ENCODE data around the gene FAM13A.

Gene FAM13A

DNA sequence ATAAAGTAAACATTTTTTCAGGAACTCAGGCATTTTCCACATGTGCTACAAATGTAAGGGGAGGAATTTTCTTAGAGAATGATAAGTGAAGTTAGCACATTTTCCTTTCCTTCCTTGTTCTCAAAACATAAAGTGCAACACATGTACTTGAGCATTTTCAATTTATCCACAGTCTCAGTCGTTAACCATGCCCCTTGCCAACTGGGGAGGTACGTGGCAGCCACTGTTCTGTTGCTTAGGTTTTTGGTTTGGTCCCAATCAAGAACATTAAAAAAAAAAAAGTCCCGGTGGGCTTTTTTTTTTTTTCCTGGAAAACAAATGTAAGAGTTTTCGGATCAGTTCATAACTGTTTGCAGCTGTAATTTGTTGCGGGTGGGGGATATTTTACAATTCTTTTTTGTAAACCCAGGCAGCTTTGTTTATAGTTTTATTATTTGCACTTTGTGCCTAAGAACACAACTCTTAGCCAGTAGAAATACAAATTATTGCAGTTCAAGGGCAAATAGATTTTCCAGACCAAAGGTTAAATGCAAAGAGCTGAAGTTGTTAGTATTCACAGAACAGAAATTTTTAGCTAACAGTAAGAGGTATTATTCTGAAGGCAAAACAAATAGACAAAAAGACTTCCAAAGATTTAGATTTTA, 247.3 kb downstream of the FAM13A start:
- DNase-seq (ENCODE audit: low read depth) = no peak

DNA sequence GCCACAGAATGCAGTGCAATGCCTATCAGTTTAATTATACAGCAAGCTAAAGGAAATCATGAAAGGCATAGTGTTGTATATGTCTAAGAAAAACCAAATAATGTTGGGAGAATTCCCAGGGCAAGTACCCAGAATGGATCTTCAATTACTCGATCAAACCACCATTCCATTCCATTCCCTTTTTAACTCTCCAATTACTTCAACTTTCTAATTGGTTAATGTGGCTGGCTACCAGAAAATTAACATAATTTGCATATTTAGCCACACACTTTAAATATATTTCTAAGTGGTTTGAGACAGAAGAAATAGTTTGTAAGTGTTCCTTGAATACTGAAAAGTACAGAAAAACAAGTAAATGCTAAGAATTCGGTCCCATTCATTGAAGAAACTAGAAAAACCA, 247.9 kb downstream of the FAM13A start:
- DNase-seq (ENCODE audit: low read depth) = no peak

DNA sequence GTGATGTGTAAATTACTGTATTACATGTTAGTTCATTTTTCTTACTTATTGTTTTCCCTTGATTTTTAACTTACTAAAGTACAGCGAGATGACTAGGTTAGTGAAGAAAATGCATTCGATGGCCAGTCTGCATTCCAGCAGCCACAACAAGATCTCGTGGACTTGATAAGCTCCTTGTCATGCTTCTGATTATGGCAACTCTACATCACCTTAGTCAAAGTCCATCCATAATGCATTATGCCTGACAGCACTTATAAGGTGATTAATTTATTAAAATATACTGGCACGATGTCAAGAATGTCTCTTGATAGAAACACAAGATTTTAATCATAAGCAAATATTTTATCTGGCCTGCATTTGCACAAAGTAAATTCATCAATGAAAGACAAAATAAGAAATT, 249.5 kb downstream of the FAM13A start:
- DNase-seq (ENCODE audit: low read depth) = no peak

DNA sequence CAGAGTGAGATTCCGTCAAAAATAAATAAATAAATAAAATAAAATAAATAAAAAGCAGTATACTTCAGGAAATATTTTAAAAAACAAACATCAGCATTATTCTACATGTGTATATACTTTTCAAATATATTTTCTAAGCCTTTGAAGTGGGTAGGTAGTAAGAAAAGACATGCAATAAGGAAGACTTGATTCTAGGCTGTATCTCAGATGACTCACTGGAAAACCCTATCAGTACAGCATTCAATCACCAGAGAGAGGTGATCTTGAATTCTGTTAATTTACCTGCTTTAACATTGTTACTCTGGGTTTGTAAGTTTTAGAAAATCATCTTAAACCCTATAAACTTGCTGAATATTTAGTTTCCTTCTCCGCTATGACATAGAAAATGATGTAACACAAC, 252.8 kb downstream of the FAM13A start:
- no peak for DNase-seq (ENCODE audit: low read depth)

DNA sequence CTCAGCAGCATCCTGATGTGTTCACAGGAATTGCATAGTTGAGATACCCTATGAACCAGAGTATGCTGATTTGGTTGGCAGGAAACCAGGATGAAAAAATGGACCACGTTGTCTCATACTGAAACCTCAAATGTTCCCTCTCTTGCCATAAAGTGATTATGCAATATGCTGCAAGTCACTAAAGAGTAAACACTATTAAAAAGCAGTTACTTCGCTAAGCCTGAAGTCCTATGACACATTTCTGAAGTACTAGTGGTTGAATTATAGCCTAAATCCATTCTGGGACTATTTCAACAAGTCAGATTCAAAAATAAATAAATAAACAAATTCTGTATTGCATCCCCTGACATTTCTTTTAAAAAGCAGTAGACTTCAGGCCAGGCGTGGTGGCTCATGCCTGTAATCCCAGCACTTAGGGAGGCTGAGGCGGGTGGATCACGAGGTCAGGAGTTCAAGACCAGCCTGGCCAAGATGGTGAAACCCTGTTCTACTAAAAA, 253.3 kb downstream of the FAM13A start:
- DNase-seq (ENCODE audit: low read depth) = no peak

DNA sequence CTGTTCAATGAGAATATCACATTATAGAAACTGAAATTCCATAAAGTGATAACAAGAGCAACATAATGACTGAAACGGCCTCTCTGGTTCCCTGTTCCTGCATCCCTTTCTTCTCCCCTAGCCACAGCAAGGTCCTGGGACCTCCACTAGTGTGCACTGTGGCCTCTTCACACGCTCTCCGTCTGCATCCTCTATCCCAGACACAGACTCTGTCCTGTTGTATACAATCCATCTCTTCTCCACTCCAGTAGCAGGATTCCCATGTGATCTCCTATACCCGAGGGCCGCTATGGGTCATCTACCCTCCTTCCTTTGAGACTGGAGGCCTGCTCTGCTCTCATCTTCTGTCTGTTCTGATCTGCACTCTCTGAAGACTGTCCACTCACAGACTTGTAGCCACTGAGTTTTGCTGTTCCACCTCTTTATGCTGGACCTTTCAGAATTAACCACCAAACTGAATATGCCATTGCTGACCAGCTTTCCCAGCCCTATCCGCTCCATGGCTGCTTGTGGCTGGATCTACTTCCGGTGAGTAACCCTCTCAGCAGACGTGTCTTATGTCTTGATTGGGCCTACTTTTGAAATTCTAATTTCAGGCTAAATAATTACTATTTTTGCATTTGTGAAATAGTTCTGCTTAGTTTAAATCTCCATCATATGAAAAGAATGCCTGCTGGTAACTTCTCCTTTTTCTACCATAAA, 254.2 kb downstream of the FAM13A start:
- DNase-seq (ENCODE audit: low read depth) = no peak

DNA sequence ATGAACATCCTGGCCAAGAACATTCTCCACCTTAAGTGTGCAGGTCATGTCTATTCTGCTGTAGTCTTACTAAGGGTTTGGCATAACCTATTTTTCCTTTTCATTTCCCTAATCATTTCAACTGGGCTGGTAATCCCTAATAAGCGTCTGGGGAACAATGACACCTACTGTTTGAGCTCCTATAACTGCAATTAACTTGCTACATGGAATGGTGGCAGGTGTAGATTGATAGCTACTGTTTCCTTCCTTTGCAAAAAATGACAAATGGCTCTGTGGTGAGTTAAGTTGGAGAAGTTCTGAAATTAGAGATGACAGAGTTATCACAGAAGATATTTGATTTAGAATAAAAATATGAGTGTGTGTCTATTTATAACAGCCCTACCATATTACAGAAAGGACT, 254.8 kb downstream of the FAM13A start:
- no peak for DNase-seq (ENCODE audit: low read depth)

DNA sequence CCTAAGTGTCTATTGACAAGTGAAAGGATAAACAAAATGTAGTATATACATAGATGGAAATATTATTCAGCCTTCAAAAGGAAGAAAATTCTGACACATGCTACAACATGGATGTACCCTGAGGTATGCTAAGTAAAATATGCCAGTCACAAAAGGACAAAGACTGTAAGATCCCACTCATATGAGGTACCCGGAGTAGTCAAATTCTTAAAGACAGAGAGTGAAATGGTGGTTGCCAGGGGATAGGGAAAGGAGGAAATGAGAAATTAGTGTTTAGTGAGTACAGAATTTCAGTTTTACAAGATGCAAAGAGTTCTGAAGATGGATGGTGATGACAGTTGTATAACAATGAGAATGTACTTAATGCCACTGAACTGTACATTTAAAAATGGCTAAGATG, 257.1 kb downstream of the FAM13A start:
- no peak for DNase-seq (ENCODE audit: low read depth)

DNA sequence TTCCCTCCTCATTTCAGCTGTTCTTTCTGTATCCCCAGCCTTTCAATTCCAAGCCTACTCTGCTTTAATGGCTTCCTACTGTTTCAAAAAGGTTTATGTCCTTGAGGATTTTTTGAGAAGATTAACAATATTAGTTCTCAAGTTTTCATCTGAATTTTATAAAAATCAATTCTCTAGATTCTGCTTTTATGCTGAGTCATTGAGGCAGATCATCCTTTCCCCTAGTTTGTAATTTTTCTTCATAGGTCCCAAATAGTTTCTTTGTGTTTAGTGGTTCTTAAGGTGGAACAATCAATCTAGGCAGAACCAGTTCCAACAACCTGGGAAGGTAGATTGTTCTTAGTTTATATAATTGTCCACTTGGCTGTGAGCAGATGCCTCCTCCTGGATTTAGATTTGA, 259.3 kb downstream of the FAM13A start:
- DNase-seq (ENCODE audit: low read depth) = no peak

DNA sequence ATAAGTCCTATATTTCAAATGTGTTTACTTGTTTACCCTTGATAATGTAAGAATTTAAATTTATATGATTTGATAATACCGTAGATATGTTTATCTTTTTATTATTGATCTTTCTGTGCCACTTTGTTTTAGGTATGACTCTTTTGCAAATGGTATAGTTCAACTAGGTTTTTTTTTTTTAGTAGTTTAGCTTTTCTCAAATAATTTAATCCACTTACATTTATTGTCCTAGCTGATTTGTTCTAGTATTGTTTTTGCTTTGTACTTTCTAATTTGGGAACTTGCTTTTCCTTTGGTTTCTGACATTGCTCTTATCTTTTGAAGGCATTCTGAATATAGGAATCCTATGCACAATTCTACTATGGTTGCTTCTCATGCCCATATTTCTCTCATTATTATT, 260.4 kb downstream of the FAM13A start:
- DNase-seq (ENCODE audit: low read depth) = no peak

DNA sequence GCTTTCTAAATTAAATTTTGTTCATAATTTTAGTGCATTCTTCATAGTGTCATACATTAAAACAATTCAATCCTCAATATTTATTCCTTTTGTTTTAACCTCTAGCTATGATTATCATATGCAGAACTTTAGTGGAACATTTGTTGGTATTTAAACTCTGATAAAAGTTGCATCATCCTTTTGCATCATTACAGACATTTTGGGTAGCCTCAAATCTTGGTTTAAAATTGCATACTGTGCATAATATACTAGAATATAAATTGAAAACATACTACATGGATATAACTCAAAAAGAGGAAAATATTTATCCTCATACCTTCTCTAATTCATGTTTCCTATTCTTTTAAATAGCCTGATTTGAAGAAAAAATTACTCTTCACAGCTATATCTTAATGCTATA, 262.0 kb downstream of the FAM13A start:
- no peak for DNase-seq (ENCODE audit: low read depth)

DNA sequence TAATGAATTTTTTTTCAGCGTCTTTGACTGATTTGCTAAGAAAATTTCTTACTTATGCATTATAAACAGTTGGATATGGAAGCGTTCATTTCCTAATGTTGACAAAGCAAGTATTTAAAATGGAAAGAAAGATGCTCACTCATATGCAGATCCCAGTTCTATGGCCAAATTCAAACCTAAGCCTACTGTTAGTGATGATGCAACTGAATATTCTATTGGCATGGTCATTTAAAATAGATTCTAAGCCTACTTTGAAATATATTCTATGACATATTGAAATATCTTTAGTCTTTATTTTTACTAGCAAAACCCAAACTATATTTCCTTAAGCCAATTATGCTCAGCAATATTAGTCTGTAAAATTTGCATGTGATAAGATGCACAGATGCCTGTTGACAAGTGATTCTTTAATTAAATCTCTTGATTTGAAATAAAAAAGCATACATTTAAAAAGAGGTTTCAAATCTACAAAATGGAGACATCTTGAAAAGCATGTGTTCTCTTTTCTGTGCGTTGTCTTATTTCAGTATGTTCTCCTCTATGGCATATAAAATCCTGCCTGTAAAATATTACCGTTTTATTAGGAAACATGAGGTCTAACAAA, 262.8 kb downstream of the FAM13A start:
- DNase-seq (ENCODE audit: low read depth) = no peak

DNA sequence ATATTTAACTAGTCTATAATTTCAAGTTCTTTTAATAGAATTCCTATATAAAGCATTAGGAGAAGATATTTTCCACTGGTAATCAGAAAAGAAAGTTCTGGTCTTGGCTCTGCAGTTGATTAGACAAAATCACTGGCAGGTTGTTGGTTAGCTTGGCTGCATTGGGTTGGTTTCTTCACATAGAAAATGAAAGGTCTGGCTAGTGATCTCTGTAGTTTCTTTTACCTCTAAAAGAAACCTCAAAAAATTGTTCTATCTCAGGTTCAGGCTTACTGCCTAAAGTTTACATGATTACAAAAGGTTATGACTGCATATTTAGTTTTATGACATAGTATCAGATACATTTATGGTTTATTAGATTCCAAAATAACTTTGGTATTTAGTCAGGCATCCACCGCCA, 263.5 kb downstream of the FAM13A start:
- no peak for DNase-seq (ENCODE audit: low read depth)

DNA sequence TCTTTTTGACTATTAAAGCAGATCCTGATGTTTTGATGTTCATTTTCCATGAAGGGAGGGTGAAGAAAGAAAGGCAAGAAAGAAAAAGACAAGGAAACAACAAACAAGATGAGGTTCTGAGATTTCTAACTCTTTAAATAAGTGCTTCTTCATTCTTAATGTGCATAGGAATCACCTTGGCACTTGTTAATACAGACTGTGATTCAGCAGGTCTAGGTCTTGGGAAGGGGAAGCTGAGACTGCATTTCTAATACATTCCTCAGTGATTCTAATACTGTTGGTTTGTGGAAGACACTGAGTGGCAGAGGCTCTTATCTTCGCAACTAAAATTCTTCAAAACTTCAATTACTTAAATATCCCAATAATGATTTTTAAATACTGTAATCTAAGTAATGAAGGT, 264.2 kb downstream of the FAM13A start:
- DNase-seq (ENCODE audit: low read depth) = no peak

DNA sequence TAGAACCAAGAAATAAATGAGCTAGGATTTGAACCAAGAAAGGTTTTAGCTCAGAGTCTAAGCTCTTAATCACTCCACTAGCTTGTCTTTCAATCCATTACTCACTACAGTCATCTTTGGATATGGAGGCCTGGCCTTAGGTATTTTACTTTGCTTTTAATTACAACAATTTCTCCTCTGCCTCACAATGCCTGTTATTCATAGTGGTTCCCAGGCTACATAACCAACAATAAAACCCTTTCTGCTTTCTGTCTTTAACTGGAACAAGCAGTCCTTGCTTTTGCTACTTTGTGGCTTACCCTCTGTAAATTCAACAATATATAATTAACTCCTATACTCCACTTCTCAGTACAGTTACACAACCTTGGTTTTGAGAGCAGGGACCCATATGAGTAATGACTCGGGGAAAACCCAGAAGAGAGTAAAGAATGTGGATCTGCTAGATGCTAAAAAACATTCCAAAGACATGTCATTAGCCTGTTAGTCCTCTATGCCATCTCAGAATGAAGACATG, 264.7 kb downstream of the FAM13A start:
- DNase-seq (ENCODE audit: low read depth) = no peak

DNA sequence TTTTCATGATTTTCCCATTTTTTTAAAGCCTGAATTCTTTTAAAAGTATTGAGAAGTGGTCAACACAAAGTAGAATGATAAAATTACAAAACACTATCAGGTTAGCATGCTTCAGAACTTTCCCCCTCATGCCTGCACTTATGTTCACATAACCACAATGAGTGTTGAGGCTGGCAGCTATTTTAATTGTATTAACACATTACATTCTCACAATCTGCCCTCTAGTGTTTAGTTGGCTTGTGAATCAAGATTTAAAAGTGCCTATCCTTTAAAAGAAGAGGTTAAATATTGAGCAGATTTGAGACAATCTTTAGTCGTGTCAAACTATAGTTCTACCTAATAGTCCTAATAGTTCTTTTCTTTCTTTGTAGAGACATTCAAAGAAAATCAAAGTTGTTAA, 265.7 kb downstream of the FAM13A start:
- no peak for DNase-seq (ENCODE audit: low read depth)

DNA sequence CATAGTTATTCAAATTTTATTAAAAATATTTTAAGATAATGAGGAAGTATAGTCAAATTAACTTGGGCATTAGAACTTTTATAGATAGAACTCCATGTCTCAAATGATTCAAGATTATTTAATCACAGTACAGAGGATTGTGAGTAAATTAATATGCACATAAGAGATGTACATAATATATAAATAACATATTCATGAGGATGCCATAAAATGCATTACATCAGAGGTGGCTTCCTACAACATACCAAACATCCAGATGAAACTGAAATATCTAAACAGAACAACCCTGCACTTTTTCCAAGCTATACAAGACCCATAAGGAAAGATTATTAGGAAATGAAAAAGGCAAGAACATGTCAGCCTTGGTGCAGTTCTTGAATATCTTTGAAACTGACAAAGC, 268.1 kb downstream of the FAM13A start:
- DNase-seq (ENCODE audit: low read depth) = no peak

DNA sequence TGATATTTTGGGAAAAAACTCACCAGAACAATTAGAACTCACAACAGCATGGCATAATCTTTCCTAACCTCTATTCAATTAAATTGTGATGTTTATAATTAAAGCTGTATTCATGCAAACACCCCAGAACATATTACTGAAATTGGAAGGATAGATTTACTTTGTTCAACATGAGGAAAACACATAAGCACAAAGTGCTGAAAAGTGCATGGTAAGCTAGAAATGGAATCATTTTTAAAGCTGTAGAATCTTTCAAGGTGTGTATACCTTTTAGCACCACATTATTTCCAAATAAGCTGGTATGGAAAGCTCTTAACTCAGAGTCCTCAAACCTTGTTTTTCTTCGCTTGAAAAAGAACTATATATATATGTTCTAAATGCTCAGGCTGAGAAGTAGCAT, 268.6 kb downstream of the FAM13A start:
- DNase-seq (ENCODE audit: low read depth) = no peak

DNA sequence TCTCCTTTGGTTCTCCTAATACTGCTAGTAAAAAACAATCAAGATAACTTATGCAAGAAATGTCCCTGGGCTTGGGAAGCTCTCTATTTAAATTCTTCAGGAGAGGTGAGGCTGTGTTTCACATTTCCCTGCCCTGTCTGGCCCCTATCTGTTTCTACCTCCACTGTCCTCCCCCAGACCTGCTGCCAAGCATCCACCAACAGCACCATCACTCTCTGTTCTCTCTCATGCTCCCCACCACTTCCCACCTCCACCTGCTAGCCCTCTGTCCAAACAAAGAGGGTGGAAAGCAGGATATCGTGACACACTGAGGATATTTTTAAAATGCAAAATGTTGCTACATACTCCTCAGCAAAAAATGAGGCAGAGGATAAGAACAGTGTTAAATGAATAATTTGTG, 271.0 kb downstream of the FAM13A start:
- DNase-seq (ENCODE audit: low read depth) = no peak

DNA sequence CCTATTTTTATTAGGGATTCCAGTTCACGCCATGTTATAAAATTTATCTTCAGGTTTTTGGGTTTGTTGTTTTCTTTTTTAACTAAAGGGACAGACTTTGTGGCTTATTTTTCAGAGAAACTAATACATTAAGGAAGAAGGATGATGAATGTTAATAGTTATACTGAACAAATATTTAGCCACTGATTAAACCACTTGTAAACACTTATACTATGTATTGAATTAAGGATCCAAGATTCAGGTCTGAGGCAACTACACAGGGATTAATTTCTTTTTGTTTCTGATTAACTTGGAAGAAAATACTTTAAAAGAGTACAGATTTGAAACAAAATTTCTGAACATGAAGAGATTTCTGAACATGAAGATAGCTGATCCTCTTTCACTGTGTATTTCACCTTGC, 276.6 kb downstream of the FAM13A start:
- DNase-seq (ENCODE audit: low read depth) = no peak

DNA sequence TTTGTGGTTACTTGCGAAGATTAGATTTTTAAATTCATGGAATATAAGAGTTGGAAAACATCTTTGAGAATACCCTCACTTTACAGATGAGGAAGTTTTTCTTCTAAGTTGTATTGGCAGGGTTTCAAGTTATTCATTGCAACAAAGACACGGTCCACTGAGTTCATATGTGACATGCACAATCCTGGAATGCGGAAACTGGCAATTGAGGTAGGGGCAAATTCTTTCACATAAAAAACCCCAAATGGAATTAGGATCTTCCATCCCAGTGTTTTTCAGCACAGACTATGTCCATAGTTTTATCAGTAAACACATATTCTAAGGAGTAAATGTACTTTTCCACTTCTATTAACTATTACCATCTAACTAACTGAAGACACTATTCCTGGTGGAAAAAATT, 277.6 kb downstream of the FAM13A start:
- DNase-seq (ENCODE audit: low read depth) = no peak

DNA sequence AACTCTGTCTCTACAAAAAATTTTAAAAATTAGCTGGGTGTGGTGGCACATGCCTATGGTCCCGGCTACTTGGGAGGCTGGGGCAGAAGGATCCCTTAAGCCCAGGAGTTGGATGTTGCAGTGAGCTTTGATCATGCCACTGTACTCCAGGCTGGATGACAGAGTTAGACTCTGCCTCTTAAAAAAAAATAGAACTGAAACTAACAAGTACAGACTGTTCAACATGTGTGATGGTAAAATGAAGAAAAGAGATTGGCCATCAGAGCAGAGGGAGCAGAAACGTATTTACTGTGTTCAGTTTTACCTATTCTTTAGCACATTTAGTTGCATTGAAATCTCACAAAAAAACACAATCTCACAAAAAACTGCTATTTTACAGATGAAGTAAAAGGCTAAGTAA, 281.5 kb downstream of the FAM13A start:
- DNase-seq (ENCODE audit: low read depth) = no peak

DNA sequence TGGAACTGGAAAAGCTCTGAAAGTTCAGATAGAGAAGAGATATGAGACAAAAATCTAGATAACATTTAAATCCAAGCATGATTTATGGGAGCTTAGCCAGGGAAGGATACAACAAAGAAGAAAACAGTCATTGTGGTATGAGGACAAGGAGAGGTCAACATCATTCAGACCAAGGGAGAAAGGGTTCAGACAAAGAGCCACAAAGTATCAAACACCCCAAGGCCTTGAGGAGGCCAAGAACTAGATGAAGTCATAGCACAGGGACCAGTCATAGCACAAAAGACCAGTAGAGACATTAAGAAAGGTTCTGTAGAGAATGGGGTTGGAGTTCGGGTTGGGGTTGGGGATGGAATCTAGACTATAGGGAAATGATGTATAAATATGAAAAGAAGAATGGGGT, 282.0 kb downstream of the FAM13A start:
- no peak for DNase-seq (ENCODE audit: low read depth)
